Measurements from ENCODE around the gene SMURF1.
"Not testable (repeated sequence)": the region's sequence is repeated elsewhere in the genome, so short reads cannot be mapped to it uniquely, and the experiment has no call there.

SMURF1 gene

DNA sequence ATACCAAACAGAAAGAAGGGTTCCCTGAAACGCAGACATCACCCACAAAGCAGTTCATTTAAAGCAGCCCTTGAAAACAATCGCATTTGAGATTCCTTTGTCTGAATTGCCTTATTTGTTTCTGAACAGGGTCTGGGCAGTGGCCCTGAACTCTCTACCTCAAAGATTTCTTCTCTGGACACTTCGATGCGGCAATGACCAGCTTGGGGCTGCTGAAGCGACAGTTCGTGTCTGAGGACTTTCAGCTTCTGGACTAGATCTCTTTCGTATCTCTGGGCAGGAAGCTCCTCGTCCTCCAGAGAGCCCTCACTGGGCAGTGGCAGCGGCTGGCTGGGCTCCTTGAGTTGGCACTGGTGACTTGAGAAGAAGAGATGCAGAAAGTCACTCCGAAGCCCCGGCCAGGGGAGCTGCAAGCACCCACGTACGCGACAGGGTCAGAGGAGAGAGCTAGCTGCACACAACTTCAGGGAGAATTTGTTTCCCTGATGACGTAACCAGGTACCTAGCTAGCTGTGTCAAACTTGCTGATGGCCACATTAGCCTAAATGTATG is 96.3 kb downstream of the SMURF1 start:
- no peak overlapping the region for H3K9ac ChIP-seq
- H3K4me3 ChIP-seq = no peak overlapping the region
- no peaks in the 10 kb centered on the region for H3K27me3 ChIP-seq
- H3K4me1 ChIP-seq = peaks cover 14% of the 10 kb centered on the region
- peaks cover 100% of the 10 kb centered on the region for H3K36me3 ChIP-seq
- no peak for TF ChIP-seq Cebpa-rat (IDR thresholded peaks at IDR 0.05)
- no peaks in the 10 kb centered on the region for H4K20me1 ChIP-seq
- no peak overlapping the region for H3K27ac ChIP-seq
- H3K4me2 ChIP-seq = no peak overlapping the region
- no peaks in the 10 kb centered on the region for H3K9me3 ChIP-seq

DNA sequence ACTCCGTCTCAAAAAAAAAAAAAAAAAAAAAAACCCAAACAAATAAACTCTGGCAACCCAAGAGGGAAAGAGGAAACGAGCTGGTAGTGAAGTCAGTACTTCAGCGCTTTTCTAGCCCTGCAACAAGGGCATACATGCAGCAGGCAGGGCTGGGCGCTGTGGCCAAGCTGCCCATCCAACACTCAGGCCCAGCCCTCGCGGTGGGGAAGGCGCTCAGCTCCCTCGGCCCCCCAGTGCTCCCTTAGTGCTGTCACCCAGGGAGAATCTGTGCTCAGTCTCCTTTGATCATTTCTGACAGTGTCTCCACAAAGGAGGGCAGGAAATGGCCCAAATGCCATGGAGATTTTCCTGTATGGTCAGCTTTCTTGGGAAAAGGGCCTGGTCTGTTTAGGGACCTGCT is 97.2 kb downstream of the SMURF1 start:
- TF ChIP-seq Cebpa-rat (IDR thresholded peaks at IDR 0.05) = no peak
- Histone ChIP-seq H3K4me3 (no peak overlapping the region), H3K9me3 (no peaks in the 10 kb centered on the region), H3K27ac (no peak overlapping the region), H3K9ac (0 out of 2 replicates have a peak overlapping the region, but pooled peaks have one; percentile 5), H3K36me3 (peaks cover 100% of the 10 kb centered on the region), H3K4me1 (peaks cover 20% of the 10 kb centered on the region), H3K4me2 (no peak overlapping the region), H3K27me3 (no peaks in the 10 kb centered on the region), H4K20me1 (no peaks in the 10 kb centered on the region)

DNA sequence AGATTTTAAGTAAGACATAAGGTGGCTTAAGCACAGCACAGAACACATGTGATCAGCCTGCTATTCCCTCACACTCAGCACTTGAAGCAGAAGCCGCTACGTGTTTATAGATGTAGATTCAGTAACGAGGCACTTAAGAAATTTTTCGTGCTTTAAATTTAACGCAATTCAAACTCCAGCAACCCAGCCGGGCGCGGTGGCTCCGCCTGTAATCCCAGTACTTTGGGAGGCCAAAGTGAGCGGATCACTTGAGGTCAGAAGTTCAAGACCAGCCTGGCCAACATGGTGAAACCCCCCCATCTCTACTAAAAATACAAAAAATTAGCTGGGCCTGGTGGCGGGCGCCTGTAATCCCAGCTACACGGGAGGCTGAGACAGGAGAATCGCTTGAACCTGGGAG is 97.6 kb downstream of the SMURF1 start:
- H3K4me2 ChIP-seq, H4K20me1 ChIP-seq, H3K27ac ChIP-seq, H3K9ac ChIP-seq, H3K4me3 ChIP-seq, H3K9me3 ChIP-seq, H3K27me3 ChIP-seq: not testable (repeated sequence)
- H3K4me1 ChIP-seq = peaks cover 20% of the 10 kb centered on the region
- H3K36me3 ChIP-seq = peaks cover 100% of the 10 kb centered on the region

DNA sequence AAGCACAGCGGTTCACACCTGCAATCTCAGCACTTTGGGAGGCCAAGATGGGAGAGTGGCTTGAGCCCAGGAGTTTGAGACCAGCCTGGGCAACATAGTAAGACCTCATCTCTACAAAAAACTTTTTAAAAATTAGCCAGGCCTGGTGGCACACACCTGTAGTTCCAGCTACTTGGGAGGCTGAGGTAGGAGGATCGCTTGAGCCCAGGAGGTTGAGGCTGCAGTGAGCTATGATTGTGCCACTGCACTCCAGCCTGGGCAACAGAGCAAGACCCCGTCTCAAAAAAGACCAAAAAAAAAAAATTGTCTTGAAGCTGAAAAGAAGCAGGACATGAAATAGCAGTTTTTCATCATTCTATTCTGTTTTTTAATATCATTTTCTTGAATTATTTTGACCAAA is 99.0 kb downstream of the SMURF1 start:
- H3K4me3 ChIP-seq, H3K9ac ChIP-seq, H4K20me1 ChIP-seq, H3K27ac ChIP-seq, H3K9me3 ChIP-seq, H3K27me3 ChIP-seq, H3K4me2 ChIP-seq: not testable (repeated sequence)
- H3K36me3 ChIP-seq = peaks cover 99% of the 10 kb centered on the region
- peaks cover 30% of the 10 kb centered on the region for H3K4me1 ChIP-seq

DNA sequence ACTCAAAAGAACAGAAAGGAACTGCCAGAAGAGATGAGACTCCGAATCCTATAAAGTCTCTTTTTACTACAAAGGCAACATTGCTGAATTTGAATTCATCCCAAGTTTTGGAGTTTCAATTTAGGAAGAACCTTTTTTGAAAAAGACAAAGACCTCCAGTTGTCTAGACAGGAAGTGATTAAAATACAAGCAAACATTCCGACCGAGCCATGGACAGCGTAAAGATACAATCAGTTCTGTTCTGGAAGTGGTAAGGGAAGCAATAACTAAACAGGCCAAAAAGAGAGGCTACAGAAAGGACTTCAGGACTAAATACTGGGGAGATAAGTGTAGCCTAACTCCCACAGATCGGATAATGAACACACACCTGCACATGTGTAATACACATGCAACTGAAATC is 101.0 kb downstream of the SMURF1 start:
- Histone ChIP-seq H3K4me2 (no peak overlapping the region), H3K27me3 (no peaks in the 10 kb centered on the region), H3K4me1 (peaks cover 49% of the 10 kb centered on the region), H3K9ac (no peak overlapping the region), H3K27ac (no peak overlapping the region), H4K20me1 (no peaks in the 10 kb centered on the region), H3K9me3 (no peaks in the 10 kb centered on the region), H3K4me3 (no peak overlapping the region), H3K36me3 (peaks cover 99% of the 10 kb centered on the region)
- no peak for TF ChIP-seq Cebpa-rat (IDR thresholded peaks at IDR 0.05)

DNA sequence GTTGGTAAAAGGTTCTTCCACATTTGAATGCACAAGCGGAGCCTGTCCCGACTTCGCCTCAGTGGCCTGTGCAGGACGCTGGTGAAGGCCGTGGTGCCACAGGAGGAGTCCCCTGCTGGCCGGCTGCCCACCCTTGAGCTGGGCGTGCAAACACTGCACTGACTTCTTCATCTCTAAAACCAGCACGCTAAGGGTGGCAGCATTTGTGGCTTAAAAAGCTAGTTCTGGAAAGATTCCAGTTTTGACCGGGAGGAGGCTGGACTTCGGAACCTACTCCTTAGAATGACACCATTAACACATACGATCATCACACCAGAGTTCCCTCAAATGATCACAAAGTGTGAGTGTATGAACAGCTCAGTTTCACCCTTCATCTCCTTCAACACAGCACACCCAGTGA is 102.4 kb downstream of the SMURF1 start:
- no peak for TF ChIP-seq Cebpa-rat (IDR thresholded peaks at IDR 0.05)
- Histone ChIP-seq H3K27me3 (no peaks in the 10 kb centered on the region), H3K9me3 (no peaks in the 10 kb centered on the region), H3K9ac (no peak overlapping the region), H3K36me3 (peaks cover 95% of the 10 kb centered on the region), H3K27ac (peak overlapping the region; percentile 29; the same call in 1 of the 2 replicates), H3K4me3 (no peak overlapping the region), H4K20me1 (no peaks in the 10 kb centered on the region), H3K4me1 (peaks cover 63% of the 10 kb centered on the region), H3K4me2 (no peak overlapping the region)

DNA sequence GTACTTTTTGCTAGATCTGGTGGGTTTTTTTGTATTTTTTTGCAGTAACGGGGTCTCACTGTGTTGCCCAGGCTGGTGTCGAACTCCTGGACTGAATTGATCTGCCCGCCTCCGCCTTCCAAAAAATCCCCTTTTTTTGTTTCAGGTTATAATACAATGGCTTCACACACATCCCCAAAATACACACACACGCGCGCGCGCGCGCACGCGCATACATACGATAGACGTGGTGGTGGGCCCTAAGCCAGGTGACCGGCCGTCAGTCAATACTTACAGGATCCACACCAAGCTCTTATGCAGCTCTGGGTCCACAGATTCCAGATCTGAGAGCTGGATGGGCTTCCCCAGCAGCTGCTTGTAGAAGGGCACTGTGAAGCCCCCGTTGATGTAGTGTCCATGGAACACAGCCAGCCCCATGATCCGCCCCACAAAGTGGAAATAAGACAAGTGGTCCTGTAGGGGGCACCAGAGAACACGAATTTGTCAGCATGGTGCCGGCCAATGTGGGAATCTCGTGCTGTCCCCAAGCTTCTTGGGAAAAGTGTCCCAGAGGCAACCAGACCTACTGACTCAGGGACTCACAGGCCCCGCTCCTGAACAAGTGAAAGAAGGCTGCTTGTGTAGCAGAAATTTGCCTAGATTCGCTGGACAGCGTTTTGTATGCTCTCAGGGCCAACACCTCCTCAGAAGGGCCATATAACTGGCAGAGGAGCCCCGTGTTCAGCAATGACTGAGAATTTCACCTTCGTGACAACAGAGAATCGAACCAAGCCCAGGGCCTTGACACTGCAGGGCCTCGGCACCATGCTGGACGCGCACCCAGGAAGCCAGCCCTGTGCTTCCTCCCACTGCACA is 103.6 kb downstream of the SMURF1 start:
- peak overlapping the region; percentile 98; the same call in 1 of the 2 replicates for H3K27ac ChIP-seq
- H3K36me3 ChIP-seq = peaks cover 83% of the 10 kb centered on the region
- peak overlapping the region; percentile 21 for H3K4me2 ChIP-seq

DNA sequence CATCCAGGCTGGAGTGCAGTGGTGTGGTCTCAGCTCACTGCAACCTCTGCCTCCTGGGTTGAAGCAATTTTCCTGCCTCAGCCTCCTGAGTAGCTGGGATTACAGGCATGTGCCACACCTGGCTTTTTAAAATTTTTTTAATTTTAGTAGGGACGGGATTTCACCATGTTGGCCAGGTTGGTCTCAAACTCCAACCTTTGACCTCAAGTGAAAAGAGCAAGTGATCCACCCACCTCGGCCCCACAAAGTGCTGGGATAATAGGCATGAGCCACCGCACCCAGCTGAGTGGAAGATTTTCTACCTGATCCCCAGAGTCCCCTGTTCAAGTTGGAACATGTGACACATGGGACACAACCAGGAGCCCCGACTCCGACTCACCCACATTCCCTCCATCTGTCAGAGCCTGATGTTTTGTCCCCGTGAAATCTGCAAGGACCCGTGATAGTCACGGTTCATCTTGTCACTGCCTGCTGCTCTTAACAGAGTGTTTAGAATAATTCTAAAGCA is 104.5 kb downstream of the SMURF1 start:
- H3K27ac ChIP-seq = peak overlapping the region; percentile 98; the same call in 1 of the 2 replicates

More for the DNA sequence above, 103.6 kb downstream of the SMURF1 start:
- no peaks in the 10 kb centered on the region for H3K27me3 ChIP-seq
- H4K20me1 ChIP-seq = no peaks in the 10 kb centered on the region
- H3K4me3 ChIP-seq = no peak overlapping the region
- peaks cover 73% of the 10 kb centered on the region for H3K4me1 ChIP-seq
- no peaks in the 10 kb centered on the region for H3K9me3 ChIP-seq
- H3K9ac ChIP-seq = 0 out of 2 replicates have a peak overlapping the region, but pooled peaks have one; percentile 18
- no peak for TF ChIP-seq Cebpa-rat (IDR thresholded peaks at IDR 0.05)

DNA sequence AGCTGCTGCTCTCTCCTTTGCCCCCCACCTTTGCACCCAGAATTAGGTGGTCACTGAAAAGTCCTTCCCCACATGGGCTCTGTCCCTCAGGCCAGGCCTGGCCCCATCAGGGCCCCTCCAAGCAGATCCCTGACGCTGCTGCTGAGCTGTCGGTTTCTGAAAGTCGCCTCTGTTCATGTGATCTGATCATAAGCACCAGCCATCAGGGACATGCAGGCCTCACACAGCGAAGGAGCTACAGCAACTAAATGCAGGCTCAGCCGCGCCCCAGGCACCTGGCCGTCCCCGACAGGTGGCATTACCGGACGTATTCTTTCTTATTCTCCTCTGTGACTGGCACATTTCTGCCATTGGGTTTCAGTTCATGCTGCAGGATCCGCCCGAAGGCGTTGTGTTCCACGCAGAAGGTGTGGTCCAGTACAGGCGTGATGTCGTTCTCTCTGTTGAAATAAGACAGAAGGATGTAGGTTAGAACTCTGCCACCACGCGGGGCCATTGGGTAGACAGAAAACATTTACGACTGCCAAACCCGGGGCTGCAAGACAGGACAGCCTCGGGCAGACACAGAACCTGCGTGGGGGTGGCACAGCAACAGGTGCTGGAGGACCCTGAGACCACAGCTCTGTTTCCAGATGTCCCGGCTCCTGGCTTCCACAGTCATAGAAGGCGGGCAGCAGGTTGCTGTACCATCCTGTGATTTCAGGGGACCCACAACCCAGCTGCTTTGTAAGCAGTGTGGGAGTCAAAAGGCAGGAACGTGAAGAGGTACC is 105.6 kb downstream of the SMURF1 start:
- peaks cover 83% of the 10 kb centered on the region for H3K36me3 ChIP-seq
- no peaks in the 10 kb centered on the region; the same call in 1 of the 2 replicates for H4K20me1 ChIP-seq
- peaks cover 93% of the 10 kb centered on the region for H3K4me1 ChIP-seq
- no peaks in the 10 kb centered on the region for H3K9me3 ChIP-seq
- H3K4me3 ChIP-seq = no peak overlapping the region
- H3K4me2 ChIP-seq = peak overlapping the region; percentile 97
- H3K9ac ChIP-seq = peak overlapping the region; percentile 87
- no peak for TF ChIP-seq Cebpa-rat (IDR thresholded peaks at IDR 0.05)
- no peaks in the 10 kb centered on the region for H3K27me3 ChIP-seq
- H3K27ac ChIP-seq = peak overlapping the region; percentile 98

More for the DNA sequence above, 104.5 kb downstream of the SMURF1 start:
- Histone ChIP-seq H3K4me3 (no peak overlapping the region), H3K36me3 (peaks cover 83% of the 10 kb centered on the region), H3K9ac (peak overlapping the region; percentile 17; the same call in 1 of the 2 replicates), H3K4me2 (no peak overlapping the region), H3K4me1 (peaks cover 82% of the 10 kb centered on the region), H3K9me3 (no peaks in the 10 kb centered on the region), H4K20me1 (no peaks in the 10 kb centered on the region), H3K27me3 (no peaks in the 10 kb centered on the region)
- no peak for TF ChIP-seq Cebpa-rat (IDR thresholded peaks at IDR 0.05)

Measured in BLaER1 (cell line).